SK-N-SH (cell line): ENCODE results near the gene MIPOL1. TPM values are rescaled to one million over a fixed set of nuclear protein-coding genes. Genes with fewer than 3 reads are reported as not detected.

Experiments
- CTCF ChIA-PET: fragments of 300-600, 350-600 bp; formaldehyde crosslinking; extraction: SDS; loops from one replicate; lab custom pipeline; 2021; lab: Yijun Ruan, JAX
- POLR2A ChIA-PET: fragments of 350-600 bp; sonication (Branson Sonifier 250); formaldehyde crosslinking; extraction: SDS; loops from one replicate; lab custom pipeline; 2020; ENCODE audit warnings: antibody characterized with exemption, inconsistent platforms; lab: Yijun Ruan, JAX
- DNase-seq: peaks from one replicate; pipeline ENCODE4 v3.0.0; 2012
- H2AFZ ChIP-seq: fragments of 200-600 bp; sonication (generic); 2 replicates; pipeline ENCODE4 v1.8.1; 2016; ENCODE audit warnings: antibody characterized with exemption, mild to moderate bottlenecking, low read depth
- H3F3A ChIP-seq: fragments of 200-600 bp; sonication (generic); replicated peaks from 2 replicates; pipeline ENCODE3; 2016; ENCODE audit warnings: antibody characterized with exemption, mild to moderate bottlenecking; ENCODE audit not compliant: insufficient read depth
- H3K27ac ChIP-seq, 2 experiments: fragments of 200-500 bp in 1 of 2; fragments of 200-600 bp in 1 of 2; sonication (Bioruptor generic) in 1 of 2; sonication (generic), shearing (Covaris generic) in 1 of 2; 2 replicates each; pipeline versions ENCODE4 v1.5.1 to v1.6.1; 2014 to 2016; ENCODE audit warnings: low read depth in 2 of 2, inconsistent platforms in 1 of 2, low read length in 1 of 2, mild to moderate bottlenecking in 1 of 2, mixed read lengths in 1 of 2
- H3K27me3 ChIP-seq: fragments of 200-600 bp; sonication (generic), shearing (Covaris generic); 2 replicates; pipeline ENCODE4 v1.6.1; 2016; ENCODE audit warnings: mixed run types; ENCODE audit not compliant: insufficient read depth
- H3K36me3 ChIP-seq, 2 experiments: fragments of 200-500 bp in 1 of 2; fragments of 200-600 bp in 1 of 2; sonication (Bioruptor generic) in 1 of 2; sonication (generic) in 1 of 2; replicated peaks in 1 of 2; 2 replicates each; pipeline versions ENCODE3 to v1.5.1; 2014 to 2016; ENCODE audit warnings: low read length in 1 of 2, mild to moderate bottlenecking in 1 of 2; ENCODE audit not compliant: insufficient read depth in 2 of 2, control insufficient read depth in 1 of 2
- H3K4me1 ChIP-seq, 2 experiments: fragments of 200-500 bp in 1 of 2; fragments of 200-600 bp in 1 of 2; sonication (Bioruptor generic) in 1 of 2; sonication (generic), shearing (Covaris generic) in 1 of 2; 2 replicates each; pipeline versions ENCODE4 v1.5.1 to v1.6.1; 2014 to 2016; ENCODE audit warnings: low read depth in 1 of 2, low read length in 1 of 2, mixed run types in 1 of 2; ENCODE audit not compliant: insufficient read depth in 2 of 2, control insufficient read depth in 1 of 2
- H3K4me2 ChIP-seq: fragments of 200-600 bp; sonication (generic), shearing (Covaris generic); 2 replicates; pipeline ENCODE4 v1.6.1; 2017; ENCODE audit warnings: mixed run types
- H3K4me3 ChIP-seq, 2 experiments: fragments of 200-500 bp in 1 of 2; fragments of 200-600 bp in 1 of 2; sonication (Bioruptor generic) in 1 of 2; sonication (generic), shearing (Covaris generic) in 1 of 2; 2 replicates each; pipeline versions ENCODE4 v1.5.1 to v1.8.1; 2014 to 2016; ENCODE audit warnings: low read depth in 2 of 2, inconsistent platforms in 1 of 2, low read length in 1 of 2, mild to moderate bottlenecking in 1 of 2, mixed read lengths in 1 of 2, moderate library complexity in 1 of 2
- H3K79me2 ChIP-seq: fragments of 200-600 bp; sonication (generic); 2 replicates; pipeline ENCODE4 v1.8.1; 2017; ENCODE audit warnings: mild to moderate bottlenecking; ENCODE audit not compliant: insufficient read depth
- H3K9ac ChIP-seq: fragments of 200-600 bp; sonication (generic); 2 replicates; pipeline ENCODE4 v1.6.1; 2017; ENCODE audit warnings: mixed run types
- H3K9me2 ChIP-seq: fragments of 200-600 bp; sonication (generic); 2 replicates; pipeline ENCODE4 v1.6.1; 2017; ENCODE audit warnings: mixed run types
- H3K9me3 ChIP-seq: fragments of 200-600 bp; sonication (generic); 2 replicates; pipeline ENCODE4 v1.6.1; 2017; ENCODE audit warnings: mixed run types, mild to moderate bottlenecking, moderate library complexity
- H4K20me1 ChIP-seq: fragments of 200-600 bp; sonication (generic); 2 replicates; pipeline ENCODE4 v1.6.1; 2017; ENCODE audit warnings: mild to moderate bottlenecking, mixed run types; ENCODE audit not compliant: insufficient read depth
- ELF1 ChIP-seq: IDR thresholded peaks from 2 replicates; pipeline ENCODE4 v1.4.0; 2012
- EZH2phosphoT487 ChIP-seq: fragments of 200-600 bp; sonication (generic); IDR thresholded peaks from 2 replicates; pipeline ENCODE4 v1.6.1; 2017; ENCODE audit warnings: low read depth, mixed run types, mild to moderate bottlenecking, antibody characterized with exemption, moderate library complexity, borderline replicate concordance
- FOSL2 ChIP-seq: IDR thresholded peaks from 2 replicates; pipeline ENCODE4 v1.4.0; 2012; ENCODE audit warnings: low read depth, mild to moderate bottlenecking, moderate library complexity, borderline replicate concordance
- FOXM1 ChIP-seq: IDR thresholded peaks from 2 replicates; pipeline ENCODE4 v1.4.0; 2012; ENCODE audit warnings: low read depth, mild to moderate bottlenecking
- GATA2 ChIP-seq: sonication (generic); formaldehyde crosslinking; IDR thresholded peaks from 2 replicates; pipeline ENCODE4 v1.5.0; 2020; ENCODE audit warnings: mild to moderate bottlenecking, missing genetic modification reagents
- IRF3 ChIP-seq: fragments of 150-350 bp; IDR thresholded peaks from 2 replicates; pipeline ENCODE4 v1.6.1; 2016; ENCODE audit warnings: mild to moderate bottlenecking, low read depth, low read length
- MAX ChIP-seq: IDR thresholded peaks from 2 replicates; pipeline ENCODE4 v1.4.0; 2012; ENCODE audit warnings: low read depth
- MEF2A ChIP-seq: IDR thresholded peaks from 2 replicates; pipeline ENCODE4 v1.4.0; 2012; ENCODE audit warnings: low read depth, borderline replicate concordance
- MXI1 ChIP-seq: IDR thresholded peaks from 2 replicates; pipeline ENCODE4 v1.6.1; 2012; ENCODE audit warnings: mild to moderate bottlenecking, low read depth, low read length, improper control_type of control experiment
- NFIC ChIP-seq: IDR thresholded peaks from 2 replicates; pipeline ENCODE4 v1.4.0; 2012; ENCODE audit warnings: borderline replicate concordance
- PBX3 ChIP-seq: IDR thresholded peaks from 2 replicates; pipeline ENCODE4; 2012
- POLR2AphosphoS5 ChIP-seq: IDR thresholded peaks from 2 replicates; pipeline ENCODE4 v1.6.1; 2012; ENCODE audit warnings: low read depth, low read length
- RFX5 ChIP-seq: IDR thresholded peaks from 2 replicates; pipeline ENCODE4 v1.6.1; 2012; ENCODE audit warnings: mild to moderate bottlenecking, improper control_type of control experiment, low read length
- RXRA ChIP-seq: IDR thresholded peaks from 2 replicates; pipeline ENCODE4 v1.4.0; 2012; ENCODE audit warnings: low read depth, mild to moderate bottlenecking, borderline replicate concordance
- SIN3A ChIP-seq: IDR thresholded peaks from 2 replicates; pipeline ENCODE4 v1.6.1; 2012; ENCODE audit warnings: low read depth, mild to moderate bottlenecking, low read length, moderate library complexity, borderline replicate concordance
- TCF12 ChIP-seq: IDR thresholded peaks from 2 replicates; pipeline ENCODE4 v1.4.0; 2012
- TEAD4 ChIP-seq: IDR thresholded peaks from 2 replicates; pipeline ENCODE4 v1.4.0; 2012; ENCODE audit warnings: mild to moderate bottlenecking, borderline replicate concordance; ENCODE audit not compliant: insufficient read depth
- YY1 ChIP-seq: IDR thresholded peaks from 2 replicates; pipeline ENCODE4 v1.4.0; 2012; ENCODE audit warnings: low read depth, mild to moderate bottlenecking
- ZBTB33 ChIP-seq: IDR thresholded peaks from 2 replicates; pipeline ENCODE4 v1.4.0; 2012; ENCODE audit warnings: low read depth, borderline replicate concordance
- polyA plus RNA-seq, 3 experiments: library from polyadenylated mRNA; depleted of rRNA; stranded (reverse); fragments of >200 nt; gene quantifications; 2 replicates each; pipeline ENCODE4 v1.2.3, GENCODE V29; 2012
- TF ChIP-seq, protein P1 (sequence below): fragments of 200-600 bp; sonication (generic); IDR thresholded peaks from 2 replicates; pipeline ENCODE4 v1.6.1; 2017; ENCODE audit warnings: antibody characterized with exemption, mild to moderate bottlenecking, moderate library complexity

Gene MIPOL1
- polyA plus RNA-seq, 1 of the 3 experiments (the other 2 are of a cell fraction): 0.23 TPM

GRCh38 chr14:37213016-37213415 lies 15.3 kb downstream of the MIPOL1 start:
- Histone ChIP-seq H3K9me3 (no peaks in the 10 kb centered on the region), H3K27ac (no peak overlapping the region), H3K79me2 (no peaks in the 10 kb centered on the region), H3K9me2 (no peaks in the 10 kb centered on the region), H4K20me1 (no peaks in the 10 kb centered on the region), H3K4me2 (no peak overlapping the region), H2AFZ (no peak overlapping the region), H3K9ac (no peak overlapping the region), H3F3A (no peaks in the 10 kb centered on the region), H3K27me3 (no peaks in the 10 kb centered on the region), H3K36me3 (no peaks in the 10 kb centered on the region), H3K4me3 (no peak overlapping the region), H3K4me1 (no peaks in the 10 kb centered on the region)
- TF ChIP-seq IRF3: no peak
- TF ChIP-seq NFIC: no peak
- TF ChIP-seq ZBTB33: no peak
- TF ChIP-seq TEAD4: no peak
- no peak for TF ChIP-seq POLR2AphosphoS5
- no peak for TF ChIP-seq MAX
- no peak for TF ChIP-seq MEF2A
- TF ChIP-seq TCF12: no peak
- no peak for TF ChIP-seq ELF1
- TF ChIP-seq, protein P1, sequence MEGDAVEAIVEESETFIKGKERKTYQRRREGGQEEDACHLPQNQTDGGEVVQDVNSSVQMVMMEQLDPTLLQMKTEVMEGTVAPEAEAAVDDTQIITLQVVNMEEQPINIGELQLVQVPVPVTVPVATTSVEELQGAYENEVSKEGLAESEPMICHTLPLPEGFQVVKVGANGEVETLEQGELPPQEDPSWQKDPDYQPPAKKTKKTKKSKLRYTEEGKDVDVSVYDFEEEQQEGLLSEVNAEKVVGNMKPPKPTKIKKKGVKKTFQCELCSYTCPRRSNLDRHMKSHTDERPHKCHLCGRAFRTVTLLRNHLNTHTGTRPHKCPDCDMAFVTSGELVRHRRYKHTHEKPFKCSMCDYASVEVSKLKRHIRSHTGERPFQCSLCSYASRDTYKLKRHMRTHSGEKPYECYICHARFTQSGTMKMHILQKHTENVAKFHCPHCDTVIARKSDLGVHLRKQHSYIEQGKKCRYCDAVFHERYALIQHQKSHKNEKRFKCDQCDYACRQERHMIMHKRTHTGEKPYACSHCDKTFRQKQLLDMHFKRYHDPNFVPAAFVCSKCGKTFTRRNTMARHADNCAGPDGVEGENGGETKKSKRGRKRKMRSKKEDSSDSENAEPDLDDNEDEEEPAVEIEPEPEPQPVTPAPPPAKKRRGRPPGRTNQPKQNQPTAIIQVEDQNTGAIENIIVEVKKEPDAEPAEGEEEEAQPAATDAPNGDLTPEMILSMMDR: no peak
- TF ChIP-seq RFX5: no peak
- TF ChIP-seq GATA2: no peak
- TF ChIP-seq FOSL2: no peak
- TF ChIP-seq SIN3A: no peak
- no peak for TF ChIP-seq YY1
- TF ChIP-seq EZH2phosphoT487: no peak
- TF ChIP-seq FOXM1: no peak
- TF ChIP-seq RXRA: no peak
- no peak for TF ChIP-seq PBX3
- no peak for TF ChIP-seq MXI1
- DNase-seq: no peak
- POLR2A ChIA-PET: no interaction called here
- CTCF ChIA-PET: no interaction called here
